Sigmoid colon (tissue), 4 donors: ENCODE results near the gene WDR86.

Source experiments
- CTCF ChIP-seq, 4 experiments: fragments of 450-650 bp in 3 of 4; fragments of 200-600 bp in 1 of 4; IDR thresholded peaks; one replicate each; pipeline ENCODE4 v1.5.1; 2016 to 2019; ENCODE audit warnings: antibody characterized with exemption in 4 of 4, mild to moderate bottlenecking in 3 of 4, moderate library complexity in 2 of 4
- POLR2A ChIP-seq, 2 donors: fragments of 450-650 bp; IDR thresholded peaks; one replicate each; pipeline ENCODE4 v1.6.1; 2016; ENCODE audit warnings: antibody characterized with exemption in 2 of 2, mild to moderate bottlenecking in 2 of 2, moderate library complexity in 2 of 2
- POLR2AphosphoS5 ChIP-seq, 4 donors: sonication (generic); formaldehyde crosslinking; IDR thresholded peaks; one replicate each; pipeline ENCODE4 v1.6.1; 2017; ENCODE audit warnings: antibody characterized with exemption in 4 of 4

- TF ChIP-seq POLR2AphosphoS5 (IDR thresholded peaks at IDR 0.05) (no peak), CTCF (IDR thresholded peaks at IDR 0.05) (no peak), POLR2A (IDR thresholded peaks at IDR 0.05) (no peak)
Measured at GRCh38 chr7:151374139-151374538, 35.7 kb downstream of the WDR86 start.
